HG03565 (cell line): Measurements from ENCODE around the gene SLC6A2.
"Not testable (repeated sequence)": the region's sequence is repeated elsewhere in the genome, so short reads cannot be mapped to it uniquely, and the experiment has no call there.

Experiments
- ATAC-seq: cut with Tn5 transposase; IDR thresholded peaks from one replicate; pipeline ENCODE4 v1.9.1; 2021; ENCODE audit warnings: mild to moderate bottlenecking, moderate library complexity; ENCODE audit not compliant: unreplicated experiment

Gene SLC6A2

DNA sequence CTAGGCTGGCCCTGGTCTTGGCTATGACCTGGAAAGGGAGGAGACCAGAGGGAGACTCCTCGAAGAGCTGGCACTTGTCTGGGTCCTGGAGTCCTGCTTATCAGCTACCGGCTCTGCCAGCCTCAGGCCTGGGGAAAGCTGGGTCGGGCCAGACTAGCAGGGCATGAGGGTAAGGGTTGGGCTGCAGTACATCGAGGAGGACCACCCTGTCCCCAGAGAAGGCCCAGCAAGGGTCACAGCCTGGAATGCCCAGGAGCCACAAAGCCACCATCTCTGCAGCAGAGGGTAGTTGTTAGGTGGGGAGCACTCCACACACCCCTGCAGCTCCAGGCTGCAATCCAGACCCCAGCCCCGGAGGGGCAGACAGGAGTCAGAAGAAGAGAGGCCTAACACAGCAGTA is 54.0 kb downstream of the SLC6A2 start:
- ATAC-seq: no peak

DNA sequence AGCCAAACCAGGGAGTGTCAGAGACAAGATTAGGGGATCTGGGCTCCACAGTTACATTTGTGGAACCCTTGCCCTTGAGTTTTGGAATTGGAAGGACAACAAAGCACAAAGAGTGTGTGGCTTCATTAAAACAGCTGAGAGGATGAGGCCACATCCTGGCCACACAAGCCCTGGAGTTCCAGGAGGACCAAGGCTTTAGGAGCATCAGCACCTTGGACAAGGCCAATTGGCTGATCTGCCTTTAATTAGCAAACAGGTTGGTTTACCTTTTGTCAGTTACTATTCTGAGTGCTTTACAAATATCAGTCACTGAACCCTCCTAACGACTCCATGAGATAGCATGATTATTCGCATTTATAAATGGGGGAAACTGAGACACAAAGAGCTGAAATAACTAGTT is 54.7 kb downstream of the SLC6A2 start:
- no peak for ATAC-seq

DNA sequence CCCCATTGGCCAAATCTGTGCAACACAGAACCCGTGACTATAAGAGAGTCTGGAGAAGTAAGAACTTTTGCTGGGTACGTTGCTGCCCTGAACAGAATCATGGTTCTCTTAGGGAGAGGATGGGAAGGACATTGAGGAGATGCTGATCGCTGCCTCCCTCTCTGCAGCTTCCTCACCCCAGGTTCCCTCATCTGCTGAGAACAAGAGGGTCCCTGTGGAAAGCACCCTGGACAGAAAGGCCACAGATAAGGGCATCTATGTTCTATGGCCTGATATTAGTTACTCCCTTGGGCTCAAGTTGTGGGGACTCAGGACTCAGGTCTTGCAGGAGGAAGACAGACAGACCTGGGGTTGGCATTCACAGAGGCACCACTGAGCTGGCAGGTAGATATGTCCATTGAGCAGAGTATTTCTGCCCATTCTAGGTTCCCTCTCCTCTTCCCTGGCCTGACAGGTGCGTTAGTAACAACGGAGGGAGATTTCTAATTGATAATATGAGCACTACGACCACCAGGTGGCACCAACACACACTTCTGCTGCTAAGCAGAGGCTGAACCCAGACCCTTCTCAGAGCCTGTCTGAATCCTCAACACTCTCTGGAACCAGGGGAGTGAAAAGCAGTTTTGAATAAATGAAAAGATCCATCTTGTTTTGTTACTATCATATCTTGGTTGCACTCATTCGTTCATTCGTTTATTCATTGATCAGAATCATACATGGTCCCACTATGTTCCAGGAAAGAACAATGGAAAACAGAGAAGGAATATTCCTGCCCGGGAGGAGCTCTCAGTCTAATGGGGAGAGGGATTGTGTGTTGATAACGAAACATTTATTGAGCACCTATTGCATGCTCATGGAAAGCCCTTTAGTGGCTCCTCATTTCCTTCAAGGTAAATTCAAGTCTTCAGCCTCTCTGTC is 56.4 kb downstream of the SLC6A2 start:
- ATAC-seq: no peak

DNA sequence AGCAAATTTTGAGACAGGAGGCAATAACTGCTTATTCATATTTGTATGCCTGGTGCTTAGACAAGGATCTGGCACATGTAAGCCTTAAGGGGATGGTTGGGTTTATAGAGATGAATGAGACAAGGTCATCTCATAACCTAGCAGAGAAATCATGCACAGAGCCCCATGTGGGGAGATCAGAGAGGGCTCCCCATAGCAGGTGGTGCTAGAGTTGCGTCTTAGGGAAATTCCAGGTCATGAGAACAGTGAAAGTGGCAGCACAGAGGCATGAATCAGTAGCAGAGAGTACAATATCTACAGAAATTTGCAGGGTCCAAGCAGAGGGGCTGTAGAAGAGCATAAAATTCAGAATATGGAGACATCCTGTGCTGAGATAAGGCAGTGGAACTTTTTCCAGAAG is 57.3 kb downstream of the SLC6A2 start:
- ATAC-seq: no peak

DNA sequence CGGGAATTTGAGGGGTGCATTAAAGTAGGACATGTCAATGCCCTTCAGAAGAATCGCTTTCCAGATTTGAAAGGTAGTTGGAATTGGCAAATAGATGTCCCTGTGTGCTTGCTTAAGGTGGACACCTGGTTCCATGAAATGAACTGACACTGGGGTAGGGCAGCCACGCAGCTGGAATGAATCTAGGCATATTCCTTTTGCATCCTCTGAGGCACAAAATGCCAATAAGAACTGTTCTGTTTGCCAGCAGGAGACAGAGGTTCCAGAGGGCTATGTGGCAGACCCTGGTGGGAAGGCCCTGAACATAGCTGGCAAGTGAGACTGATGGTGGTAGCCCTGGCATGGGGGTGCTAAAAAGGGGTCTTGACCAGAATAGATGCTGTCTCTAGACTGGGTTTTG is 61.5 kb downstream of the SLC6A2 start:
- no peak for ATAC-seq

DNA sequence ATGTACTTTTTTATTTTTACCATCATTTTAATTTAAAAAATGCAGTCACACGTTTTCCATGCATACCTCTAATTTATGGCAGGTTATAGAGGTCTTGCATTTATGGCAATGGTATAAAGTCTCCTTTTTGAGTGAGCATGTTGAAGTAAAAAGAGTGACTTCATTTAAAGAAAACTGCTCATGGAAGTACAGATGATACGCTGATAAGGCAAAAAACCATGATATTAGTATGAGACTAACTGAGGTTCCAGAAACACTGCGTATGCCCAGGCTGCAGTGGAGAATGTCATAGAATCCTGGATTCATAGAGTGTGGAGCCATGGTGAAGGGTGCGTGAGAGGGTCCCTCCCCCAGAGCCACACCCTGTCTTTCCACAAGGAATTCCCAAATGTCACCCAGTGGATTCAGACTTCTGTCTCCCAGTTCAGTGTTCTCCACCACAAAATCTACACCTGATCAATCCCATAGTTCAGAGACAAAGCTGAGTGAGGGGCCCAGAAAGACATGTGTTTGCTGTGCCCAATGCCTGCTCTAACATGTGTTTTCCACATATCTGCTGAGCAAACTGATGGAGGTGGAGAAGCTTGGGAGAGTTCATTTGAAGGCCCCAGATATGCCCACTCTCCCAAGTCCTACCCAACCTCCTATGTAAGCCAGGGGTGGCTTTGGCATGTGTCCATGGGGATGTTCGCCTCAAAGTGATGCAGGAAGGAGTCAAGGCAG is 69.4 kb downstream of the SLC6A2 start:
- ATAC-seq: no peak

DNA sequence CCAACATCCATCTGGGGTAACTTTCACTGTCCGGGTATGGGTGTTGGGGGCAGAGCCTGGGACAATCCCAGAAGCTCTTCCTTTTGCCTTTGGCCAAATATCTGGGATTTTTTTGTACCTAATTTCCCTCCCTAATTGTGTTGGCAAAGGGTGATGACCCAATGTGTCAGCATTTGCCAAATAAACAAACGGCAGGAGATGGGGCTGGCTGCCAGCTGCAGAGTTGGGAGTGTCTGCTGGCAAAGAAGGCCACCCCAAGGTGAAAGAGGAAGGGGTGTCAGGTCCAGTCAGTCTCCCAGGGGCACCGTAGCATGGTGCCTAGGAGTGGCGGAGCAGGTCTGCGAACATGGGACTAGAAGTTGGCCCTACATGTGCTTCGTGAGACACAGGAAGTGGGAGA is 73.0 kb downstream of the SLC6A2 start:
- ATAC-seq: no peak

DNA sequence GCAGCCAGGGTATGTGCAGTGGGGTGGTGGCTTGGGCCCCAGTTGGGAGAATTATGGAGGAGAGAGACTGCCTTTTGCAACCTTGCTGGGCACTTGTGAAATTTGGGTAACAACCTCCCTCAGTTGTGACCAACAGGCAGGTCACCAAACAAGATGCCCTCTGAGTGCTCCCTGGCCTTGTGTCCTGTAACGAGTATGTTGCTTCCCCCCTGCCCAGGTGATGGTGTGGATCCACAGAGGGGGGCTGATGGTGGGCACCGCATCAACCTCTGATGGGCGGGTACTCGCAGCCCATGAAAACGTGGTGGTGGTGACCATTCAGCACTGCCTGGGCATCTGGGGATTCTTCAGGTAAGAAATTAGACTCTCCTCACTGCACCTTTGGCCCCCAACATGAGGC is 74.3 kb downstream of the SLC6A2 start:
- no peak for ATAC-seq

DNA sequence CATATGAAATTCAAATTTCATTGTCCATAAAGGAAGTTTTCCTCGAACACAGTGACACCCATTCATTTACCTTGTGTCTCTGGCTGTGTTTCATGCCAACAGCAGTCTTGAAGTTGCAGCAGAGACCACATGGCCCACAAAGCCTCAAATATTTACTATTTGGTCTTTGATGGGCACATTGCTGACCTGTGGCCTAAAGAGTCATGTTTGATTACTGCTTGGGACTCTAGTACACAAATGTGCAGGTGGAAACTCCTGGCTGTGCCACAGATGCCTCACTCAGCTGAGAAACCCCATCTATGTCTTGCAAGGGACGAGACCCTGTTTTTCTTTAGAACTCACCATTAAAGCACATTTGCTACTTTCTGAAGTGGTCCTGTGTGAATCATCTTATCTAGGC is 76.7 kb downstream of the SLC6A2 start:
- no peak for ATAC-seq

DNA sequence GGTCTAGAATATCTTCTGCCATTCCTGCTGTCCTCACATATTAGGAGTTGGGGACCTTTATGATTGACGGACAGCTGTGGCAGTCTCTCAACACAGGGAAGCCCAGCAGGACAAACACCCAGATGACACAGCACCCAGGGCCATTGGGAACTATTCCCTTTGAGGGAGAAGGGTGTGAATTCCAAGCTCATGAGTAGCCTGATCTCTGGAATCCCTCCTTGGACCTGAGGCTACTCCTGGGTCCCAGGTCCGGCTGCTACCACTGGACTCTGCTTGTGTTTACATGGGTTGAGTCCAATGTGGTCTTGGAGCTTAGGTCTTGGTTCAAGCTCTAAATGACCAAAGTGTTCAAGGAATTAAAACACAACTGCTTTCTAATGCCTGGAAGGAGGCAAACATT is 78.9 kb downstream of the SLC6A2 start:
- no peak for ATAC-seq

DNA sequence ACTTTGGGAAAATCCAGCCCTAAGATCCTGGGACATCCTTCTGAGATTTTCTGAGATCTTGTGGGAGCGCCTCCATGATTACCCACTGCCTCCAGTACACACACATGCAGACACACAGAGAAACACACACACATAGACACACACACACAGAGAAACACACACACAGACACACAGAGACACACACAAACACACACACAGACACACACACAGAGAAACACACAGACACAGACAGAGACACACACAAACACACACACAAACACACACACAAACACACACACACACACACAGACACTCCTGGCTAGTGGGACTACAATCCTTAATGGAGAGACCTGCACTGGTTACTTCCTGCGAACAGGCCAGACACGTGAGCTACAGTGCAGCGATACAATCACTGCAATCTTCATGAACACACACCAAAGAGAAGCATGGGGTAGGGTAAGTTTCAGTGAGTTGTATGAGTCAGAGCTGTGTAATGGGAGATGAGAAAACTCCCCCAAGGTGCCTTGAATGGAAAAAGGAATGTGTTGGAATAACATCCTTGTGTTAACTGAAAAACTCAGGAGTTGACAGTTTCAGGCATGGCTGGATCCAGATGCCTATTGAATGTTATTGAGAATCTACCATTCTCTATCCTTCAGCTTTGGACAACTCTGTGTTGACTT is 79.5 kb downstream of the SLC6A2 start:
- no peak for ATAC-seq

DNA sequence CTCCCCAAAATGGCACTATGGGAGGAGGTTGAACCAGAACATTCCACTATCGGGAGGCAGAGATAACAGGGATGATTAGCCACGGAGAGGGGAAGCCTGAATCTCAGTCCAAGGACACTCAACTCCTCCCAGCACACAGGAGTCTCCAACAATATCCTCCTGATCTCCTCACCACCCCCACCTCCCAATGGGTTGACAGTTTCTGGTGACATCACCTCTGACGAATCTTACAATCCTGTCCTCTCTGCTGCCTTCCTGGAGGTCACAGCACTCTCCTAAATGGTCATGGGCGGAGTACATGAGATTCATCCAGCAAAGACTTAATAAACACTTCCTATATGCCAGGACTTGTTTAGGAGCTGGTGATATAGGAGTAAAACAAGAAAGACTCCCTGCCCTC is 80.9 kb downstream of the SLC6A2 start:
- ATAC-seq: no peak

DNA sequence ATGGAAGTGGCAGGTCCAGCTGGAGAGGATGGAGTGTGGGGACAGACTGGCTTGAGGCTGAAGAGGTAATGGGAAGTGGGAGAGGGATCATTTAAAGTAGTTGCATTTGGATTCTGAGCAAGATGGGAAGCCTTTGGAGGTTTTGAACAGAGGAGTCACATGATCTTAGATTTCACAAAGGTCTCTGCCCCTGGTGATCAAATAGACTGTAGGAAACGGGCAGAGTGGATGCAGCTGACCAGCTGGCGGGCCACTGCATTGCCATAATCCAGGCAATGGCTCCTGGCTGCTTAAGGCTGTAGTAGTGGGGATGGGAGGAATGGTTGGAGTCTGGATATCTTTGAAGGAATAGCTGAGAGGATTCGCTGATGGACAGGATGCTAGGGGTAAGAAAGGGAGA is 81.5 kb downstream of the SLC6A2 start:
- ATAC-seq: no peak

DNA sequence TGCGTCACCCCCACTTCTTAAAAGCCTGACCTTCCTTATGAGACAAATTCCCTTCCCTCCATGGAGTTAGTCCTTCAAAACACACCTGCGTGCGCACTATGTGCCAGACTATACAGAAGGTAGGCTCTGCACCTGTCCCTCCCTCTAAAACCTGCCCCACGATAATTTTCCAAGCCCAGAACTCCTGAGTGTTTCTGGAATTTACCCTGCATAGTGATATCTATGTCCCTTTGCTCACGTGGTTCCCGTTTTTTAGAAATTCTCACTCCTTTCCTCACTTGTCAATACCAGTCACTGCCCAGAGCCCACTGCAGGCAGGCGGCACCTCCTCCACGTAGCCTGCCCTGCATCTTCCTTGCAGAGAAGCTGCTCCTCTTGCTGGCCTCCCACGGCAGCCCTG is 82.2 kb downstream of the SLC6A2 start:
- no peak for ATAC-seq

DNA sequence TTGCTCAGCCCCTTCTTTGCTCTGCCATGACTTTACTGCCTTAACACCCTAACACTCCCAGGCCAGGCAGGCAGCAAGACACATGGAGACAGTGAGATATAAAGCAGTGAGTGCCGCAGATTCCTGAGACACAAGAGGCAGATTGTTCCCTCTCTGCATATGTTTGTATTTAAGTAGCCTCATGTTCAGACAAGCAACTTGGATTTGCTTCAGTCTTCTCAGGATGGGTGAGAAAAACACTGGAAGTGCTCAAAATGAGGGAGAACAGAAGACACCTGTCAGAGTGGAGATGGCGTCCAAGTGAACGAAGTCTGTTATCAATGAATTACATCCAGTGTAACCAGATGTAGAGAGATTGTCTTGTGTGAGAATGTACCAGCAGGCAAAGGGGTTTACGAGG is 90.3 kb downstream of the SLC6A2 start:
- no peak for ATAC-seq

DNA sequence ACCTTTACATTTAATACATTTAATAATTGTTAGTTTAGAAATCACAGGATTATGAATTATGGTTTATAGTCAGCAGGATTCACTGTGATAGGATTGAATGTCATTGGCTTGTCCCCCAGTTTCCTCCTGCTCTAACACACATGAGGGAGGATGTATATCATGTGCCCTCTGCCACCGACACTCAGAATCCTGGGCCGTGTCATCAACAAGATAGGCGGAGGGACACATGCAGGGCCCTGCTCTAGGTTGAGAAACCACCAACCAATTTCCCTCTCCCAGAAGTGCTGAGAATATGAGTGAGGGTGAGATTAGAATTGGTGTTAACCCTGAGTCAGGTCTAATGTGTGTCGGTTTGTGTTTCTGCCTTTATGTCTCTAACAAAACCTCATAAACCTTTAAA is 92.0 kb downstream of the SLC6A2 start:
- ATAC-seq: no peak

DNA sequence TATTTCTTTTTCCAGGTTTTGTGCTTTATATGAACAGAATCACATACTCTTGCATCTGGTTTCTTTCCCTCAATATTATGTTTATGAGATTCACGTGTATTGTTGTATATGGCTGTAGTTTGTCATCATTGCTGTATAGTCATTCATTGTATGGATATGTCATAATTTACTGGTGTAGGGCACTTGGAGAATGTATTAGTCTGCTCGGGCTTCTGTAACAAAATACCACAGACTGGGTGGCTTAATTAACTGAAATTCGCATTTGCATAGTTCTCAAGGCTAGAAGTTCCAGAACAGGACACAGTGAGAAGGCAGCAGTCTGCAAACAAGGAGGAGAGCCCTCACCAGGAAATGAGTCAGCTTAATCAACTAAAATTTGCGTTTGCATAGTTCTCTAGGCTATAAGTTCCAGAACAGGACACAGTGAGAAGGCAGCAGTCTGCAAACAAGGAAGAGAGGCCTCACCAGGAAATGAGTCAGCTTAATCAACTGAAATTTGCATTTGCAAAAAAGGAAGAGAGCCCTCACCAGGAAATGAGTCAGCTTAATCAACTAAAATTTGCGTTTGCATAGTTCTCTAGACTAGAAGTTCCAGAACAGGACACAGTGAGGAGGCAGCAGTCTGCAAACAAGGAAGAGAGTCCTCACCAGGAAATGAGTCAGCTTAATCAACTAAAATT is 96.8 kb downstream of the SLC6A2 start:
- not testable (repeated sequence) for ATAC-seq

DNA sequence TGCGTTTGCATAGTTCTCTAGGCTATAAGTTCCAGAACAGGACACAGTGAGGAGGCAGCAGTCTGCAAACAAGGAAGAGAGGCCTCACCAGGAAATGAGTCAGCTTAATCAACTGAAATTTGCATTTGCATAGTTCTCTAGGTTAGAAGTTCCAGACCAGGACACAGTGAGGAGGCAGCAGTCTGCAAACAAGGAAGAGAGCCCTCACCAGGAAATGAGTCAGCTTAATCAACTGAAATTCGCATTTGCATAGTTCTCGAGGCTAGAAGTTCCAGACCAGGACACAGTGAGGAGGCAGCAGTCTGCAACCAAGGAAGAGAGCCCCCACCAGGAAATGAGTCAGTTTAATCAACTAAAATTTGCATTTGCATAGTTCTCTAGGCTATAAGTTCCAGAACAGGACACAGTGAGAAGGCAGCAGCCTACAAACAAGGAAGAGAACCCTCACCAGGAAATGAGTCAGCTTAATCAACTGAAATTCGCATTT is 97.4 kb downstream of the SLC6A2 start:
- ATAC-seq: not testable (repeated sequence)
